Fibroblast of lung (primary cell): ENCODE data around the gene SEC23A. TPM values are rescaled to one million over a fixed set of nuclear protein-coding genes. Genes with fewer than 3 reads are reported as not detected.
"Not testable (repeated sequence)": the region's sequence is repeated elsewhere in the genome, so short reads cannot be mapped to it uniquely, and the experiment has no call there.

Source experiments
- DNase-seq, 2 donors: peaks; one replicate each; pipeline versions ENCODE4 v3.0.0 to v3.0.0-alpha.2; 2010; ENCODE audit warnings: low read depth in 2 of 2
- H2AFZ ChIP-seq: 2 replicates; pipeline ENCODE4 v1.5.1; 2012; ENCODE audit warnings: low read length, control low read depth, inconsistent platforms
- H3K27ac ChIP-seq: 2 replicates; pipeline ENCODE4 v1.5.1; 2011; ENCODE audit warnings: low read length, control low read depth; ENCODE audit not compliant: insufficient read depth
- H3K27me3 ChIP-seq: 2 replicates; pipeline ENCODE4 v1.5.1; 2011; ENCODE audit warnings: mild to moderate bottlenecking, low read length; ENCODE audit not compliant: control insufficient read depth, insufficient read depth
- H3K36me3 ChIP-seq: 2 replicates; pipeline ENCODE4 v1.5.1; 2011; ENCODE audit warnings: low read length; ENCODE audit not compliant: control insufficient read depth, insufficient read depth
- H3K4me1 ChIP-seq: 2 replicates; pipeline ENCODE4 v1.5.1; 2011; ENCODE audit warnings: low read length; ENCODE audit not compliant: control insufficient read depth, insufficient read depth; ENCODE audit errors: extremely low read depth
- H3K4me2 ChIP-seq: 2 replicates; pipeline ENCODE4 v1.5.1; 2011; ENCODE audit warnings: low read length, control low read depth; ENCODE audit not compliant: insufficient read depth; ENCODE audit errors: extremely low read depth
- H3K4me3 ChIP-seq, 4 experiments: fragments of 200-600 bp in 1 of 4; sonication (generic) in 1 of 4; replicated peaks in 1 of 4; 2 replicates each; pipeline ENCODE4 v1.5.1; 2011 to 2016; ENCODE audit warnings: low read length in 4 of 4, low read depth in 3 of 4, mild to moderate bottlenecking in 3 of 4, control low read depth in 2 of 4, inconsistent platforms in 1 of 4, mixed read lengths in 1 of 4; ENCODE audit not compliant: insufficient read depth in 1 of 4; ENCODE audit errors: control extremely low read depth in 1 of 4
- H3K79me2 ChIP-seq: 2 replicates; pipeline ENCODE4 v1.5.1; 2012; ENCODE audit warnings: mild to moderate bottlenecking, low read length, inconsistent platforms; ENCODE audit not compliant: control insufficient read depth, insufficient read depth
- H3K9ac ChIP-seq: 2 replicates; pipeline ENCODE4 v1.5.1; 2011; ENCODE audit warnings: mild to moderate bottlenecking, low read length, control low read depth; ENCODE audit not compliant: insufficient read depth
- H3K9me3 ChIP-seq: 2 replicates; pipeline ENCODE4 v1.5.1; 2012; ENCODE audit warnings: low read depth, low read length; ENCODE audit not compliant: control insufficient read depth, insufficient read depth
- H4K20me1 ChIP-seq: 2 replicates; pipeline ENCODE4 v1.5.1; 2011; ENCODE audit warnings: low read length; ENCODE audit not compliant: control insufficient read depth, insufficient read depth; ENCODE audit errors: extremely low read depth
- CTCF ChIP-seq, 2 donors: IDR thresholded peaks in 1 of 2; conservative IDR thresholded peaks in 1 of 2; 1 replicate in 1 of 2; 2 replicates in 1 of 2; pipeline ENCODE4 v1.5.1; 2011 to 2012; ENCODE audit warnings: low read length in 2 of 2, control low read depth in 1 of 2, inconsistent platforms in 1 of 2, low read depth in 1 of 2, mild to moderate bottlenecking in 1 of 2
- EZH2 ChIP-seq: IDR thresholded peaks from 2 replicates; pipeline ENCODE4 v1.5.1; 2012; ENCODE audit warnings: low read length, control low read depth, mild to moderate bottlenecking; ENCODE audit errors: missing control alignments
- polyA plus RNA-seq, 2 donors: library from polyadenylated mRNA; depleted of rRNA in 1 of 2; stranded (reverse) in 1 of 2; unstranded in 1 of 2; fragments of >200 nt; gene quantifications; 2 replicates each; pipeline ENCODE4 v1.2.1, GENCODE V29; 2011 to 2012; ENCODE audit warnings: missing spikeins in 1 of 2
- total RNA-seq: library from RNA; depleted of rRNA; stranded (reverse); fragments of >200 nt; gene quantifications from 2 replicates; pipeline ENCODE4 v1.2.1, GENCODE V29; 2014

SEC23A gene
- total and polyA plus RNA-seq, 2 donors (not counting 1 experiment from before 2014, with no cell fraction given): 271 to 287 TPM

GRCh38 chr14:39140170-39140569 is 37.1 kb upstream of the SEC23A start:
- no peak overlapping the region for H3K4me2 ChIP-seq
- H3K36me3 ChIP-seq: no peaks in the 10 kb centered on the region
- H3K9ac ChIP-seq: no peak overlapping the region
- no peaks in the 10 kb centered on the region for H3K4me1 ChIP-seq
- H3K9me3 ChIP-seq: no peaks in the 10 kb centered on the region
- no peaks in the 10 kb centered on the region for H3K27me3 ChIP-seq
- H2AFZ ChIP-seq: no peak overlapping the region
- no peaks in the 10 kb centered on the region for H4K20me1 ChIP-seq
- TF ChIP-seq EZH2: no peak
- no peak for TF ChIP-seq CTCF (conservative IDR thresholded peaks at IDR 0.05 in 1 of 2, IDR thresholded peaks at IDR 0.05 in 1 of 2; ENCODE audit: low read depth in 1 of 2, low read length in 2 of 2)
- no peaks in the 10 kb centered on the region for H3K79me2 ChIP-seq
- DNase-seq: no peak
- H3K27ac ChIP-seq: no peak overlapping the region
- H3K4me3 ChIP-seq: no peak overlapping the region

DNA sequence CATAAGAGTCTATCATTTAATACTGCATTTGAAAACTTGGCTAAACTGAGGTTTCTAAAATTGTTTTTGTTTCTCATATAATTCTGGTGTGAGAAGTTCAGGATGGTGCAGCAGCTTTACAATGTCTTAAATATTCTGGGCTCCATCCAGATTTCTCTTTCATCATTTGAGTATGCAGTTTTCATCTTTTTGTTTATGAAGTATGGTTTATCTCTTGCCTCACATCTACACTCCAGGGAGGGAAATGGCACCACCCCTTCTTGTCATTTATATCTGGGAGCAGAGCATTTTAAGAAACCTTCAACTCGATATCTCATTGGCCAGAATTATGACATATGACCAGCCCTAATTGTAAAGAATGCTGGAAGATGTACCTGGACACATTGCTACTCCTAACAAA is 35.4 kb upstream of the SEC23A start:
- H3K4me3 ChIP-seq: no peak overlapping the region

GRCh38 chr14:39137835-39138234 is 34.8 kb upstream of the SEC23A start:
- H3K4me2 ChIP-seq, H2AFZ ChIP-seq, H3K36me3 ChIP-seq, H3K27ac ChIP-seq, H3K79me2 ChIP-seq, H3K9ac ChIP-seq, H4K20me1 ChIP-seq, H3K9me3 ChIP-seq, DNase-seq, H3K4me3 ChIP-seq, H3K4me1 ChIP-seq, H3K27me3 ChIP-seq: not testable (repeated sequence)

More for the DNA sequence above, 35.4 kb upstream of the SEC23A start:
- H3K4me1 ChIP-seq: no peaks in the 10 kb centered on the region
- H3K9ac ChIP-seq: no peak overlapping the region
- no peaks in the 10 kb centered on the region for H3K27me3 ChIP-seq
- no peak overlapping the region for H3K4me2 ChIP-seq
- peak in 1 of 2 donors; percentile 75 for DNase-seq
- no peaks in the 10 kb centered on the region for H3K9me3 ChIP-seq
- H3K79me2 ChIP-seq: no peaks in the 10 kb centered on the region
- H3K27ac ChIP-seq: no peak overlapping the region
- H2AFZ ChIP-seq: no peak overlapping the region
- TF ChIP-seq CTCF (conservative IDR thresholded peaks at IDR 0.05 in 1 of 2, IDR thresholded peaks at IDR 0.05 in 1 of 2; ENCODE audit: low read depth in 1 of 2, low read length in 2 of 2): no peak
- no peak for TF ChIP-seq EZH2
- no peaks in the 10 kb centered on the region for H4K20me1 ChIP-seq
- no peaks in the 10 kb centered on the region for H3K36me3 ChIP-seq
